SHP77 (cell line): ENCODE measurements around the gene HSCB.
"Not testable (repeated sequence)": the region's sequence is repeated elsewhere in the genome, so short reads cannot be mapped to it uniquely, and the experiment has no call there.

Experiments used
- DNase-seq, 2 experiments: peaks; one replicate each; lab custom pipeline; 2025; lab: John Stamatoyannopoulos, UW

The HSCB gene

DNA sequence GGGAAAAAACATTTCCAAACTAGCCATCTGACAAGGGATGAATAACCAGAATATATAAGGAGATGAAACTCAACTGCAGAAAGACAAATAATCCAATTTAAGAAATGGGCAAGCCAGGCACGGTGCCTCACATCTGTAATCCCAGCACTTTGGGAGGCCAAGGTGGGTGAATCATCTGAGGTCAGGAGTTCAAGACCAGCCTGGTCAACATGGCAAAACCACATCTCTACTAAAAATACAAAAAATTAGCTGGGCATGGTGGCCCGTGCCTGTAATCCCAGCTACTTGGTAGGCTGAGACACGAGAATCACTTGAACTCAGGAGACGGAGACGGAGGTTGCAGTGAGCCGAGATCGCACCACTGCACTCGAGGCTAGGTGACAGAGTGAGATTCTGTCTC, 3.0 kb upstream of the HSCB start:
- DNase-seq = not testable (repeated sequence)

DNA sequence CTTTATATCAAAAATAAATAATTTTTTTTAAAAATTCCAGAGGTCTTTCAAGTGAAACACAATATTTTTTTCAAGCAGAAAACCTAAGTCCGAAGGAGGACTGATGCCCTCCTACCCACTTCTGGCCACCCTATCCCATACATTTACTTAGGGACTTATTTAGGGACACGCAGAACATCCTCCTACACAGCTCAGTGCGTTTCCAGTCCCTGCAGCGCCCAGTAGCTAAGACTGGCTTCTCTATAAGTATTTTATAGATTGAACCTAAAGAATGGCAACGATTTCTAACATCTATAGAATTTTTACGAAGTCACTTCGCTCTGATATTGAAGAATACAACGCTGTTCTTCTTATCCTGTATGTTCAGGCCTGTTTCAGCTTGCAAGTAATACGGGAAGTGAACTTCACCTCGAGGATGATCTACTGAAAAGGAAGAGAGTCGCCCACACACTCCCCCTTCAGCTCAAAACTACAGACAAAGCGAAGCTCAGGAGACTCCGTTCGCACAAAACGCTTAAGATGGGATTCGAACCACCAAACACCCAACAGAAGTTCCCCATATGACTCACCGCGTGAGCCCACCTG, 547 bp upstream of the HSCB start:
- DNase-seq = no peak

DNA sequence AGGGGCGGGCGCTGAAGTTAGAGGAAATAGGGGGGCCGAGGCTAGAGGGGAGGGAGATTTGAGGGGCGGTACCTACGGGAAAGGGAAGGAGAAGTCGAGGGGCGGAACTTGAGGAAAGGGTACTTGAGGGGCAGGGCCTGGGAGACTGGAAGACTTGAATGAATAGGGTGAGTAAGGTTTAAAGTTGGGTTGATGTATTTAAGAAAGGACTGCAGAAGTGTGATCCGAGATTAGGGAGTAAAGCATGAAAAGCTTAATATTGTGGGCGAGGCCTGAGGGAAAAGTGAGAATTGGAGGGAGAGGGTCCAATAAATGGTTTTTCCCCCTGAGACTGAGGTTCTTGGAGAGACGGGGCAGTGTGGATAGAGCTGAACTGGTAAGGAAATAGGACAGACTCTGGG, 723 bp downstream of the HSCB start:
- DNase-seq = no peak

DNA sequence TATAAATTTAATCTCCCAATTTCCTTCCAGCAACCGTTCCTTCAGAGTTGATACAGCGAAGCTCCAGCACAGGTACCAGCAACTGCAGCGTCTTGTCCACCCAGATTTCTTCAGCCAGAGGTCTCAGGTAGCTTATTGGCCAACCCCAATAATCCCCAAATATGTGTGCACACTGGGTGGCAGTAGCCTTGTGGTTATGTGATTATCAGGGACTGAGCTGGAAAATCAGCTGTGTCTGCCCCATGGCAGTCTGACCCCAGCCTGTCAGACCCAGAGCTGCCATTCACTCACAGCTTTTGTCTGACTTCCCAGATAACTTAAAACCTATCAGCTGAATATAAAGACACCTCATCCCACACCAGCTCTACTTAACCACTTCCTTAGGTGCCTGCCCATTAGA, 2.0 kb downstream of the HSCB start:
- no peak for DNase-seq

DNA sequence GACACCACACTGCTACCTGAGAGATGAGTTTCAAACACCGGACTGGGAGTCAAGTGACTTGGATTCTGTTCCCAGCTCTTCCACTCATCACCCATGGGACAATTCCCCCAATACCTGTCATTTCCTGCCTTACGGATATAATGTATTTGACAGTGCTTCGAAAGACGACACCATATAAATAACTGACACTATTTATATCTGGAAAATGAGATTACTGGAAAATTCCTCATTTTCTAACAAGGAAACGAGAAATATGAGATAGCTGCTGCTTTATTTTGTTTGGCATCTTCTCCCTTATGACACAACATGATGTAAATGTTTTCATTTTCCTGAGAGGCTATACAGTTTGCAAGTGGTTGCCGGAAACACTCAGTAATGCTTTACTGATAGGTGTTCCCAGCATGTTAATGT, 8.6 kb downstream of the HSCB start:
- no peak for DNase-seq

DNA sequence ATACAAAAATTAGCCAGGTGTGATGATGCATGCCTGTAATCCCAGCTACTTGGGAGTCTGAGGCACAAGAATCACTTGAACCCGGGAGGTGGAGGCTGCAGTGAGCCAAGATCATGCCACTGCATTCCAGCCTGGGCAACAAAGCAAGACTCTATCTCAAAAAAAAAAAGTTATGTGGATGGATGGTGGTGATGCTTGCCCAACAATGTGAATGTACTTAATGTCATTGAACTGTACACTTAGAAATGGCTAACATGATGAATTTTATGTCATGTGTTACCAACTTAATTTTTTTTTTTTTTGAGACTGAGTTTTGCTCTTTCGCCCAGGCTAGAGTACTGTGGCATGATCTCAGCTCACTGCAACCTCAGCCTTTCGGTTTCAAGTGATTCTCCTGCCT, 12.7 kb downstream of the HSCB start:
- not testable (repeated sequence) for DNase-seq

DNA sequence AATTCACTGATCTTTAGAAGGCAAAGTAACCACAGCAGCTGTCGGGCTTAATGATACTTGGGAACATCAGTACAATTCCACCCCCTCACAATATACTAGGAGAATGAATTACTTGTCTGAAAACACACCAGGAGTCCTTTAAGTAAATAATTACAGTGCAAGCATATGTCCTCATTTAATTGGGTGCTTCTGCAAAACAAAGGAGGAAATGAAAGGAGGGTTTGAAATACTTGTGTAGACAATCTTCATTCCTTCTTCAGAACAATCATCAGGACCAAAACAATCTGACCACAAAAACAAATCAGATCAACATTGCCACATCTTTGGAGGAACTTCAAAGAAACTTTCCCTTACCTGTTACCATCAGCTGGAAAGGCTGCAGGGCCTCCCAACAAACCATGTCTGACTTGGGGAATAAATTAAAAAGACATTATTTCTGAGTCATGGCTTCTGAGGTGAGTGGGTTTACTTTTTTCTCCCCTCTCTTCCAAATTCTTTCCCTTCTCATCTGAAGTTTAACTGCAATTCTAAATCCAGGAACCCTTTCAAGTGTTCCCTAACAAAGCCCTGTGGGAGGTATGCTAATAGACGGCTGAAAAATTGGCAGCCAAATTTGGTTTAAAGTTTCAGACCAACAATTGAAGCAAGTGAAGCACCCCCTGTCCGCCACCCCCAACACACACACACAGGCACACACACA, 18.2 kb downstream of the HSCB start:
- DNase-seq = no peak

DNA sequence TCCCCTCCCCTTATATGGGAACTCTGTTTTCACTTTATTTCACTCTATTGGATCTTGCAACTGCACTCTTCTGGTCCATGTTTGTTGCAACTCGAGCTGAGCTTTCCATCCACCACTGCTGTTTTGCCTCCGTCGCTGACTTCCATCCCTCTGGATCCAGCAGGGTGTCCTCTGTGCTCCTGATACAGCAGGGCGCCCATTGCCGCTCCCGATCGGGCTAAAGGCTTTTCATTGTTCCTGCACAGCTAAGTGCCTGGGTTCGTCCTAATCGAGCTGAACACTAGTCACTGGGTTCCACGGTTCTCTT, 19.6 kb downstream of the HSCB start:
- DNase-seq = no peak

DNA sequence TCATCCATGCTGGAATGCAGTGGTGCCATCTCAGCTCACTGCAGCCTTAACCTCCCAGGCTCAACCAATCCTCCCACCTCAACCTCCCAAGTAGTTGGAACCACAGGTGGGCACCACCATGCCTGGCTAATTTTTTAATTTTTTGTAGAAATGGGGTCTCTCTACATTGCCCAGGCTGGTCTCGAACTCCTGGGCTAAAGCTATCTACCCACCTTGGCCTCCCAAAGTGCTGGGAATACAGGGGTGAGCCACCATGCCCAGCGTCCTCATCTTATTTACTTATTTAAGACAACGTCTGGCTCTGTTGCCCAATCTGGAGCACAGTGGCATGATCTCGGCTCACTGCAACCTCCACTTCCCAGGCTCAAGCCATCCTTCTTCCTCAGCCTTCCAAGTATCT, 20.2 kb downstream of the HSCB start:
- DNase-seq = not testable (repeated sequence)

DNA sequence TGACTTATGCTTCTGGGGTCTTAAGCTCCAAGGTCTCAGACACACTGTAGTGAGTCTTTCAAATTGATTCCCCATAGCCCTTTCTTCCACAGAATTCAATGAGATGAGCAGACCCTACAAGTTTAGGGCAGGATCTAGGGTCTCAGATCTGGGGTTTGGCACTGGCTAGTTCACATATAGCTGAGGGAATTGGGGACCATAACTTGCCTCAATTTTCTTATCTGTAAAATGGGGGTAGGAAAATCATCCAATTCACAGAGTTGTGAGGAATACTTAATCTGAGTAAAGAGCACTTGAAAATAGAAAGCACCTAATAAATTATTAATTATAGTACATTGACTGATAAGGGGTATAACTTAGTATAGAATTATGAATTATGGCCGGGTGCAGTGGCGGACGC, 24.8 kb downstream of the HSCB start:
- DNase-seq = no peak

DNA sequence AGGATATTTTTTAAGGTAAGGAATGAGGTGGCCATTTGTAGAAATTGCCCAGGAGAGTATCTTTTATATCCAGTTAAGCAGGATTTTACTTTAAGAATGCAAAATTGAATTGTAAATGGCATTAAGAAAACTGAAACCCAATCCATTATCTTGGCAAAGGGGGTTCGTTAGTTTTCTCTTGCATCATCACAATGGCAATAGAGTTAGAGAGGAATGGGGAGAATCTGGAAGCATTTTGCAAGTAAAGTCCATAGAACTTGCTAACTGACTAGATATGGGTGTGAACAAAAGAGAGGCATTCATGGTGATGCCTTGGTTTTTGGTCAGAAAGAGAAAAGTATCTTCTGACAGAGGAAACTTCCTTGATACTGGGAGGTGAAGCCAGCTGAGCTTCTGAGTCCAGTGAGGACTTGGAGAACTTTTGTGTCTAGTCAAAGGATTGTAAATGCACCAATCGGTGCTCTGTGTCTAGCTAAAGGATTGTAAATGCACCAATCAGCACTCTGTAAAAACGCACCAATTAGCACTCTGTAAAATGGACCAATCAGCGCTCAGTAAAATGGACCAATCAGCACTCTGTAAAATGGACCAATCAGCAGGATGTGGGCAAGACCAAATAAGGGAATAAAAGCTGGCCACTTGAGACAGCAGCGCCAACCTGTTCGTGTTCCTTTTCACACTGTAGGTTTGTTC, 27.0 kb downstream of the HSCB start:
- DNase-seq = no peak

DNA sequence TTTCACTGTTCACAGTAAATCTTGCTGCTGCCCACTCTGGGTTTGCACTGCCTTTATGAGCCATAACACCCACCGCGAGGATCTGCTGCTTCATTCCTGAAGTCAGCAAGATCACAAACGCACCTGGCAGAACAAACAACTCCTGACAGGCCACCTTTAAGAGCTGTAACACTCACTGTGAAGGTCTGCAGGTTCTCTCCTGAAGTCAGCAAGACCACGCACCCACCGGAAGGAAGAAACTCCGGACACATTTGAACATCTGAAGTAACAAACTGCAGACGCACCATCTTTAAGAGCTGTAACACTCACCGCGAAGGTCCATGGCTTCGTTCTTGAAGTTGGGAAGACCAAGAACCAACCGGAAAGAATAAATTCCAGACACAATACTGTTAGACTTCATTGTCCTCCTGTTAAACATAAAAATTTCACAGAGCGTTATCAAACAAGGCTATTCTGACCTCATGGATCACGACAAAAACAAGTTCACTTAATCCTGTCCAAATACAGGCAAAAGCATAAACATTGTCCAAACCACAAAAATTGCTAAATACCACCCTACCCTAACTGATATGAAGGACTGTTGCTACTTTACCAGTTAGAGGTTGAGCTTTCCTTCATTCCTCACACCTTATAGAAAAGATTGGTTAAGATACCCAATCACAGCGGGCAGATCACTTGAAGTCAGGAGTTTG, 27.7 kb downstream of the HSCB start:
- DNase-seq = no peak

DNA sequence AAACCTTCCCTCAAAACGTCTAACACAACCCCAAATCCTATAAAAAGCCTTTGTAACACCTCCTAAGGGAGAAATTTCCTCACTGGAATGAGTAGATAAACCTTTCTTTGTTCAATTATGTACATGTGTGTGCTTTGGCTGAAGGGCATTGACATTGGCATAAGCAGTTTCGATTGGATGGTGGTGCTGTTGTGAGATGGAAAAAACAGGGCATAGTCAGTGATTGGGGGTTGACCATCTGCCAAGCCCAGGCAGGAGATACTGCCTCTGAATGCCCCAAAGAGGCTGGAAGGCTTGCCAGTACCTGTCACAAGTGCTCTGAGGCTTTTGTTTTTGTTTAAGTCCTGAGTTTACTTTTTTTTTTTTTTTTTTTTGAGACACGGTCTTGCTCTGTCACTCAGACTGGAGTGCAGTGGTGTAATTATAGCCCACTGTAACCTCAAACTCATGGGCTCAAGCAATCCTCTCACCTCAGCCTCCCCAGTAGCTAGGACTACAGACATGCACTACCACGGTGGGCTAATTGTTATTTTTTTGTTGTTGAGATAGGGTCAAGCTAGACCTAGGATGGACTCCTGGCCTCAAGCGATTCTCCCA, 29.5 kb downstream of the HSCB start:
- no peak for DNase-seq

DNA sequence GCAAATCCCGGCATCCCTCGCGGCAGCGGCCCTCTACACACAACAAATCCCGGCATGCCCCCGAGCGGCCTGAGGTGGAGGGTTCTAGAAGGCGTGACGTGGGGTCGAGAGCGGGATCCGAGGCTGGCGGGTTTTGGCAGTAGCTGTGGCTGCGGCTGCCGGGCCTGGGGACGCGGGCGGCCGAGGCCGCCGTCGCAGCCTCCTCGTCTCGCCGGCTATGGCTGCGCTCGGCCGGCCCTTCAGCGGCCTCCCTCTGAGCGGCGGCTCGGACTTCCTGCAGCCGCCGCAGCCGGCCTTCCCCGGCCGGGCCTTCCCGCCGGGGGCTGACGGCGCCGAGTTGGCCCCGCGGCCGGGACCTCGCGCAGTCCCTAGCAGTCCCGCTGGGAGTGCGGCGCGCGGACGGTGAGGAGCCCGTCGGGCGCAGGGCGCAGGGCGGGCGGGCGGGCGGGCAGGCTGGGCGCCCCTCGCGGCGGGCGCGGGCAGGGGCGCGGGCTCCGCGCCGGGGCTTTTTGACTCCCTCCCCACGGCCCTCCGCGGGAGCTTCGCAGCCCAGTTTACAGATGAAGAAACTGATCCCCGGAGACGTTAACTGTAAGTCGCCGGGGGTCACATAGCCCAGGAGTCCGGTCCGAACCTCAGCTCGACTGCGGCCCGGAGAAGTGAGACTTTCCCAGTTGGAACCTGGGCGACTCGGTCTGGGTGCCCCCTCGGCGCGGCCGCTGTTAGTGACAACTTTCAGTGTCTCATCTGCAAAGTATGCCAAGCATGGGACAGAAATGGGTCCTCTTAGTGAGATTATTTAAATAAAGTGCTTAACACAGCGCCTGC, 31.0 kb downstream of the HSCB start, which contains the start of gene CCDC117:
Gene CCDC117 (plus strand): TSS at position 63 of the 828 bp plus-strand sequence. CDS start 155 bp downstream, at position 218.
- DNase-seq = peak; percentile 96

DNA sequence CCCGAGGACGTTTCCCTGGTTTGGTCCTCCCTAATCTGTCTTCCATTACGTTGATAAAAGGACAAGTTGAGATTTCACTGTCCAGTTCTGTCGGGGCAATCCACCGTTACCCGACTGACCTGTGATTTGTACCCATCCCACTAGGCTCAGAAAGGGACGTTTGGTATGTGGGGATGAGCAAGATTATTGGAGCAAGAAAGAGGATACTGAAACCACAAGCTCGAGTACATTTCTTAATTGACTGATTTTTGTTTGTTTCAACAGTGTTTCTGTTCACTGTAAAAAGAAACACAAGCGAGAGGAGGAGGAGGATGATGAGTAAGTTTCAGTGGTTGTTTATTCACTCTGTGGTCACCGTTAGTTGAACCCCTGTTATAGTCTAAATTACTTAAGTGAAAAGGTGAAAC, 31.6 kb downstream of the HSCB start:
- no peak for DNase-seq

DNA sequence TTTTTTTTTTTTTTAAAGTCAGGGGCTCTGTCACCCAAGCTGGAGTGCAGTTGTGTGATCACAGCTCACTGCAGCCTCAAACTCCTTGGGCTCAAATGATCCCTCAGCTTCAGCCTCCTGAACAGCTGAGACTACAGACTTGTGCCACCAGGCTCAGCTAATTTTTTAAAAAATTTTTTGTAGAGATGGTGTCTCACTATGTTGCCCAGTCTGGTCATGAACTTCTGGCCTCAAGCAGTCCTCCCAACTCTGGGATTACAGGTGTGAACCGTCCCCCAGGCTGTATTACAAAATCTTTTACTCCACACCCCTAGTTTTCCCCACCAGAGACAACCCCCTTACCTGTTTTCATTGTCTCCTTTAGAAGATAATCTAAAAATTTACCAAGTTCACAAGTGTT, 32.5 kb downstream of the HSCB start:
- no peak for DNase-seq

DNA sequence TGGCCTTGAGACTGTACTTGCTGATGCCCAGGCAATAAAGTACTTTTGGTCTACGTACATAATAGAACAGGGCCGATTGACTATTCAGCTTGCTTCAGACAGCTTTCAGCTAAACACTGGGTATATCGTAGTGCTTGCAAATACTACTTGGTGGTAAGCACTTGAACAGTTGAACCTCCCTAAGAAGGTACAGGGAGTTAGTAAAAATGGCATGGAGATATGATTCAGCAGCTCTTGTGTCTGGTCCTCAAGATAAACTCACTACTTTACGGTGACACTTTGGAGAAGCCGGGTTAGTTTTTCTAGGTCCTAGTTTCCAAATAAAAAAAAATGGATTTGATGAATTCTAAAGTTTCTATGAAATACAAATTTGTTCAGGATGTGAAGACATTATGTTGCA, 38.0 kb downstream of the HSCB start:
- DNase-seq = no peak

DNA sequence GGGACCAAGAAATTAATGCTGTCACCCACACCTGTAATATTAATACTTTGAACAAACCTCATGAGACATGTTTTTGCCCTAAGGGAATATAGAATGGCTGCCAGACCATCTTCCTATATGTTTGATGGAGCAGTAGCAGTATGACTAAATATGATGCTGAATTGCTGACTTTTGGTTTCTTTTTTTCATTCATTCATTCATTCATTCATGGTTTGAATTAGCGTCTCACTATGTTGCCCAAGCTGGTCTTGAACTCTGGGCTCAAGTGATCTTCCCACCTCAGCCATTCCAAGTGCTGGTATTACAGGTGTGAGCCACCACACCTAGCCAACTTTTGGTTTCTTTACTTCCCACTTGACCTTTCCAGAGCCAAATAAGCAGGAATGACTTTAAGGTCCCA, 38.5 kb downstream of the HSCB start:
- DNase-seq = no peak

DNA sequence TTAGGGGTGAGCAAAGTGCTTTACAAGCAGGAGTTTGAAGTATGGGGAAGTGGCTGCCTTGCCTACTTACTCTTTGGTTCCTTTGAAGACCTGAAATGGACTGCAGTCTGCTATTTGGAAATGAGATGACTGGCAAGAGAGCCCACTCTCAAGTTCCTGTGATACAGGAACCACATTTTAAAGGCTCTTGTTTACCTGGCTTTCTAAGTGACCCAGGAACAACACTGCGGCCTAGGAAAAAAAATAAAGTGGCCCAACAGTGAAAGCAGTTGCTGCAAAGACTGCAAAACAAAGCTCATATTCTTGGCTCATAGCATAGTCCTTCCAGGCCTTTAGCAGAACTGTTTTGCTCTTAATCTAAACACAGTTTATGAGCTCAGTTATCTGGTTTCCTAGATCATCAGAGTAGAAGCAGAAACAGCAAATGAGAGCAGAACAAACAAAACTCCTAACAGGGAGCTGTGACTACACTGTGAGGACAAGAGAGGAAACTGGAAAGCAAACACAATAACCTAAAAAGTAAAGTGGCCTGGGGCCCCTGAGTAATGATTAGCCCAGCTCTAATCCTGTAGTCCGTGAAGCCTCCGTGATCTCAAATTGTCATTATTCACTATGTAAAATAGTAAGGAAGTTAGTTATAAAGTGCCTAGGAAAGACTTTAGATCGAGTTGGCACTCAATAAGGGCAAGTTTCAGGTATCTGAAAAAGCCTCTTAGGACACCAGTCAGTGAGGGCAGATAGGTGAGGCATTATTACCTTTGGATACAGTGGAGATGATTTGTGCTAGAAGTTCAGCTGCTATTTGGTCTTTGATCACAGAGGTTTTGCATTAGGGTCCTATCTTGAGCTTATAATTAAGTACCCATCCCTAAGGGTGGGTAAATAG, 42.2 kb downstream of the HSCB start:
- DNase-seq = no peak

DNA sequence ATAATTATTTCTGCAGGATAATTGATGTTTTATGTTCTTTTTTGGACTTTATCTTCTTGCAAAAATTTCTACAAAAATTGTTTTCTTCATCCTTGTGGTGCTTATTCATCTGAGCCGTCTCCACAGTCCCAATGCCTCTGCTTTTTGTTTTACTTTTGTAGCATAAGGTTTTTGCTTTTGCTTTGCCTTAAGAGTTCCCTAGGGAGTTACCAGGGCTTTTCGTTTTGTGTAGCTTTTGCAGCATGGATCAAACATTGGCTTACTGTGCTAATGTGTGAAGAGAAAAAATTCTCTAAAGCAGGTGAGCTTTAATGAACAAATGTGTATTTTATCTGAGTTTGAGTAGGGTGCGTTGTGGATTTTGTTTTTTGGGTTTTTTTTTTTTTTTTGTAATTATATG, 46.8 kb downstream of the HSCB start:
- no peak for DNase-seq

DNA sequence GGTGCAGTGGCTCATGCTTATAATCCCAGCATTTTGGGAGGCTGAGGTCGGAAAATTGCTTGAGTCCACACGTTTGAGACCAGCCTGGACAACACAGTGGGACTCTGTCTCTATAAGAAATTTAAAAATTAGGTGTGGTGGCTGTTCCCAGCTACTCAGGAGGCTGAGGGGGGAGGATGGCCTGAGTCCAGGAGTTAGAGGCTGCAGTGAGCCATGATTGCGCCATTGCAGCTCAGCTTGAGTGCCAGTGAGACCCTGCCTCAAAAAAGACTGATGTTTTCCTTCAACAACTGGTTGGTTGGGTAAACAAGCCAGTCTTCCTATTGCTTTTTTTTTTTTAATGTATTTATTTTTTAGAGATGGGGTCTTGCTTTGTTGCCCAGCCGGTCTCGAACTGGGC, 49.3 kb downstream of the HSCB start:
- no peak for DNase-seq
